ENCODE data around the gene SELENOO. TPM values are rescaled to one million over a fixed set of nuclear protein-coding genes. Genes with fewer than 3 reads are reported as not detected.
A peak's percentile ranks its signal among the peaks of the same experiment; 100 is the strongest.
"Not testable (repeated sequence)": the region's sequence is repeated elsewhere in the genome, so short reads cannot be mapped to it uniquely, and the experiment has no call there.

The SELENOO gene
- total RNA-seq, 4 donors from 2014 or later = 36.1 to 66.6 (median 44.8) TPM

DNA sequence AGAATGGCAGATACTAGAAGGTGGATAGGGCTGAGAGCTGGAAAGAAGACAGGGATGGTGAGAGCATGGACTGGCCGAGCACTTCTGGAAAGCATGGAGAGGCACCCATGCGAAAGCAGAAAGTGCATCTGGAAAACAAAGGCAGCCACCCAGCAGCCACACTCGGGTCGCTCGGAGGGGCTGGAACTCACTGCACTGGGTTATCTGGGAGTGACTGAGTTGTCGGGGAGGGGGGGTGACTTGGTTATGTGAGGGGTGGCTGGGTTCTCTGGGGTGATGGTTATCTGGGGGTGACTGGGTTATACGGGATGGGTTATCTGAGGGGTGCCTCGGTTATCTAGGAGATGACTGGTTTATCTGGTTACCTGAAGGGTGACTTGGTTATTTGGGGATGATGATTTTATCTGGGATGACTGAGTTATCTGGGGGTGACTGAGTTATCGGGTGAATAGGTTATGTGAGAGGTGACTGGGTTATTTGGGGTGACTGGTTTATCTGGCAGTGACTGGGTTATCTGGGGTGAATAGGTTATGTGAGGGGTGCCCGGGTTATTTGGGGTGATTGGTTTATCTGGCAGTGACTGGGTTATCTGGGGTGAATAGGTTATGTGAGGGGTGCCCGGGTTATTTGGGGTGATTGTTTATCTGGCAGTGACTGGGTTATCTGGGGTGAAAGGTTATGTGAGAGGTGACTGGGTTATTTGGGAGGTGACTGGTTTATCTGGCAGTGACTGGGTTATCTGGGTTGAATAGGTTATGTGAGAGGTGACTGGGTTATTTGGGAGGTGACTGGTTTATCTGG is 32.9 kb upstream of the SELENOO start:
- Histone ChIP-seq H3K9me3 (no peaks in the 10 kb centered on the region), H3K27me3 (peaks cover 0 to 40% of the 10 kb centered on the region in 2 donors), H3K27ac (no peak overlapping the region), H3K36me3 (no peaks in the 10 kb centered on the region), H3K4me3 (no peak overlapping the region), H3K4me1 (peaks cover 0 to 16% (median 6%) of the 10 kb centered on the region in 4 donors)
- 61 to 66% methylated on average over 11 of the region's 11 CpGs for WGBS, 2 donors
- TF ChIP-seq POLR2A (IDR thresholded peaks at IDR 0.05) (no peak), EP300 (IDR thresholded peaks at IDR 0.05) (no peak)
- TF ChIP-seq, protein P1, sequence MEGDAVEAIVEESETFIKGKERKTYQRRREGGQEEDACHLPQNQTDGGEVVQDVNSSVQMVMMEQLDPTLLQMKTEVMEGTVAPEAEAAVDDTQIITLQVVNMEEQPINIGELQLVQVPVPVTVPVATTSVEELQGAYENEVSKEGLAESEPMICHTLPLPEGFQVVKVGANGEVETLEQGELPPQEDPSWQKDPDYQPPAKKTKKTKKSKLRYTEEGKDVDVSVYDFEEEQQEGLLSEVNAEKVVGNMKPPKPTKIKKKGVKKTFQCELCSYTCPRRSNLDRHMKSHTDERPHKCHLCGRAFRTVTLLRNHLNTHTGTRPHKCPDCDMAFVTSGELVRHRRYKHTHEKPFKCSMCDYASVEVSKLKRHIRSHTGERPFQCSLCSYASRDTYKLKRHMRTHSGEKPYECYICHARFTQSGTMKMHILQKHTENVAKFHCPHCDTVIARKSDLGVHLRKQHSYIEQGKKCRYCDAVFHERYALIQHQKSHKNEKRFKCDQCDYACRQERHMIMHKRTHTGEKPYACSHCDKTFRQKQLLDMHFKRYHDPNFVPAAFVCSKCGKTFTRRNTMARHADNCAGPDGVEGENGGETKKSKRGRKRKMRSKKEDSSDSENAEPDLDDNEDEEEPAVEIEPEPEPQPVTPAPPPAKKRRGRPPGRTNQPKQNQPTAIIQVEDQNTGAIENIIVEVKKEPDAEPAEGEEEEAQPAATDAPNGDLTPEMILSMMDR (IDR thresholded peaks at IDR 0.05) = no peak
- no peak for DNase-seq (ENCODE audit: low spot score in 2 of 2)

GRCh38 chr22:50168490-50169180 is 32.2 kb upstream of the SELENOO start:
- H3K4me1 ChIP-seq = peaks cover 0 to 16% (median 6%) of the 10 kb centered on the region in 4 donors
- not testable (repeated sequence) for DNase-seq (ENCODE audit: low spot score in 2 of 2); H3K9me3 ChIP-seq; H3K36me3 ChIP-seq; H3K27ac ChIP-seq; H3K4me3 ChIP-seq
- 81 to 88% methylated on average over 5 of the region's 5 CpGs for WGBS, 2 donors
- H3K27me3 ChIP-seq = peaks cover 0 to 40% of the 10 kb centered on the region in 2 donors

DNA sequence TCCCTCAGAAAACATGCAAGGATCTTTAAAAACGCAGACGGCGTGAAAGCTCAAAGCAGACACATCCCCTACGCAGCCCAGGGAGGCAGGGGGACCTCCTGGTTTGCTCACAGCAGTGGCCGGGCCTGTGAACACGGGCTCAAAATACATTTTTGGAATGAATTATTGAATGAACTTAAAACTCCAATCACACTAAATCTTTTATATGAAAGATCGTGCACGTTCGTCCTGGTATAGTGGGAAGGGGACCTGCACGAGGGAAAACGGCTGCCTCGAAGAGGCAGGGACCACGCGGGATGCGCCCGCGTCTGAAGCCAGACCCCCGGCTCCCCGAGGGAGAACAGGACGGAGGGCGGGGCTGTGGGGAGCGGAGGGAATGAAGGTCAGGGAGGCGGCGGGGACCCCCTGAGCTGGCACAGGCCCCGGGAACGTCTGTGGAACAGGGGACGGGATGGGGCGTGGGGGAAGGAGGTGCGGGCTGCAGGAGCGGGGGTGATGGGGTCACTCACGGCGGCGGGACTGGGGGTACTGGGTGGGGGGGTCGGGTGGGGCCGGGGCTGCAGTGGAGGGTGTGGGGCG is 31.5 kb upstream of the SELENOO start:
- DNase-seq (ENCODE audit: low spot score in 2 of 2) = no peak
- no peak overlapping the region for H3K27ac ChIP-seq
- H3K27me3 ChIP-seq = peaks cover 0 to 38% of the 10 kb centered on the region in 2 donors
- peaks cover 0 to 16% (median 6%) of the 10 kb centered on the region in 4 donors for H3K4me1 ChIP-seq
- no peaks in the 10 kb centered on the region for H3K9me3 ChIP-seq
- H3K4me3 ChIP-seq = peak overlapping the region in 1 of 4 donors; percentile 55
- H3K36me3 ChIP-seq = no peaks in the 10 kb centered on the region
- no peak for TF ChIP-seq EP300 (IDR thresholded peaks at IDR 0.05)
- no peak for TF ChIP-seq POLR2A (IDR thresholded peaks at IDR 0.05)
- TF ChIP-seq, protein P1 (IDR thresholded peaks at IDR 0.05) = no peak
- WGBS, 2 donors = 12% methylated on average over 22 to 30 of the region's 36 CpGs

GRCh38 chr22:50169774-50170341 is 31.0 kb upstream of the SELENOO start:
- H3K36me3 ChIP-seq = no peaks in the 10 kb centered on the region
- H3K4me1 ChIP-seq = peaks cover 0 to 16% (median 6%) of the 10 kb centered on the region in 4 donors
- H3K9me3 ChIP-seq = no peaks in the 10 kb centered on the region
- H3K27me3 ChIP-seq = peaks cover 0 to 41% of the 10 kb centered on the region in 2 donors
- TF ChIP-seq EP300 (IDR thresholded peaks at IDR 0.05) (no peak), POLR2A (IDR thresholded peaks at IDR 0.05) (no peak)
- TF ChIP-seq, protein P1 (IDR thresholded peaks at IDR 0.05) = no peak
- no peak overlapping the region for H3K27ac ChIP-seq
- no peak for DNase-seq (ENCODE audit: low spot score in 2 of 2)
- H3K4me3 ChIP-seq = peak overlapping the region in 3 of 4 donors; percentile 16 to 55 (median 37)
- WGBS, 2 donors = 1 to 2% methylated on average over 31 to 50 of the region's 70 CpGs

GRCh38 chr22:50170453-50171318 is 30.1 kb upstream of the SELENOO start, which contains the start of gene PANX2:
Gene PANX2, plus strand, starts transcription at chr22:50170731. Its CDS starts 0 bp downstream, at chr22:50170731.
- DNase-seq (ENCODE audit: low spot score in 2 of 2) = no peak
- Histone ChIP-seq H3K9me3 (no peaks in the 10 kb centered on the region), H3K4me3 (peak within 1 kb of the TSS in 3 of 4 donors; percentile 16 to 55 (median 37)), H3K27ac (no peak within 1 kb of the TSS), H3K4me1 (peaks cover 0 to 16% (median 6%) of the 10 kb centered on the region in 4 donors), H3K27me3 (peaks cover 0 to 43% of the 10 kb centered on the region in 2 donors), H3K36me3 (no peaks in the 10 kb centered on the region)
- 17 to 26% methylated on average over 27 to 34 of the region's 105 CpGs for WGBS, 2 donors
- TF ChIP-seq EP300 (IDR thresholded peaks at IDR 0.05) (no peak), POLR2A (IDR thresholded peaks at IDR 0.05) (no peak)
- TF ChIP-seq, protein P1 (IDR thresholded peaks at IDR 0.05) = no peak

Measured in tibial nerve (tissue), 4 donors.